B cell (primary cell): ENCODE measurements around the gene NDUFA8. TPM values are rescaled to one million over a fixed set of nuclear protein-coding genes. Genes with fewer than 3 reads are reported as not detected.

Experiments used
- ATAC-seq: fragments of 200-7000 bp; cut with Tn5 transposase; one replicate; pipeline ENCODE4 v1.10.0; 2021; ENCODE audit warnings: low read depth, mild to moderate bottlenecking, moderate number of reproducible peaks, moderate library complexity
- CTCF ChIA-PET: fragments of 350-600 bp; sonication (Branson Sonifier 250); formaldehyde crosslinking; loops from one replicate; lab custom pipeline; 2021; ENCODE audit warnings: antibody characterized with exemption, inconsistent platforms; lab: Charles Lee
- POLR2A ChIA-PET: fragments of 350-600 bp; sonication (Branson Sonifier 250); formaldehyde crosslinking; loops from one replicate; lab custom pipeline; 2021; ENCODE audit warnings: antibody characterized with exemption; lab: Charles Lee
- DNase-seq: peaks from one replicate; pipeline ENCODE4 v3.0.0; 2013
- H2AFZ ChIP-seq: 2 replicates; pipeline ENCODE4 v1.6.1; 2012; ENCODE audit warnings: mild to moderate bottlenecking, low read depth, low read length; ENCODE audit not compliant: insufficient read depth, poor library complexity, severe bottlenecking
- H3K27ac ChIP-seq, 2 donors: 1 replicate in 1 of 2; 2 replicates in 1 of 2; pipeline ENCODE4 v1.5.1; 2012 to 2013; ENCODE audit warnings: low read length in 2 of 2, mild to moderate bottlenecking in 2 of 2, moderate library complexity in 1 of 2
- H3K27me3 ChIP-seq, 4 experiments: fragments of 200-600 bp in 1 of 4; sonication (generic) in 1 of 4; replicated peaks in 1 of 4; 1 replicate in 2 of 4; 2 replicates in 2 of 4; pipeline versions ENCODE4 v1.6.1 to v1.7.0; 2013 to 2016; ENCODE audit warnings: low read length in 3 of 4, mild to moderate bottlenecking in 2 of 4, mixed read lengths in 1 of 4, moderate library complexity in 1 of 4; ENCODE audit not compliant: insufficient read depth in 4 of 4, control insufficient read depth in 3 of 4; ENCODE audit errors: control extremely low read depth in 1 of 4
- H3K36me3 ChIP-seq, 2 experiments: replicated peaks in 1 of 2; 1 replicate in 1 of 2; 2 replicates in 1 of 2; pipeline versions ENCODE4 v1.6.1 to v1.7.1; 2013; ENCODE audit warnings: low read length in 1 of 2; ENCODE audit not compliant: insufficient read depth in 2 of 2, control insufficient read depth in 1 of 2; ENCODE audit errors: control extremely low read depth in 1 of 2, extremely low read depth in 1 of 2
- H3K4me1 ChIP-seq, 2 donors: fragments of 200-600 bp in 1 of 2; sonication (generic) in 1 of 2; 1 replicate in 1 of 2; 2 replicates in 1 of 2; pipeline versions ENCODE4 v1.5.1 to v1.6.1; 2013 to 2017; ENCODE audit warnings: low read length in 2 of 2; ENCODE audit not compliant: control insufficient read depth in 2 of 2, insufficient read depth in 2 of 2
- H3K4me2 ChIP-seq: replicated peaks from 2 replicates; pipeline ENCODE3; 2012; ENCODE audit warnings: mild to moderate bottlenecking, low read depth, low read length; ENCODE audit not compliant: poor library complexity, severe bottlenecking
- H3K4me3 ChIP-seq, 5 experiments: fragments of 200-600 bp in 1 of 5; sonication (generic) in 1 of 5; 1 replicate in 3 of 5; 2 replicates in 2 of 5; pipeline versions ENCODE4 v1.5.1 to v1.7.0; 2011 to 2016; ENCODE audit warnings: low read length in 4 of 5, mild to moderate bottlenecking in 4 of 5, low read depth in 2 of 5, control low read depth in 1 of 5, moderate library complexity in 1 of 5; ENCODE audit not compliant: insufficient read depth in 1 of 5; ENCODE audit errors: control extremely low read depth in 1 of 5, extremely low read depth in 1 of 5
- H3K79me2 ChIP-seq: fragments of 200-600 bp; sonication (generic); one replicate; pipeline ENCODE4 v1.6.0; 2016; ENCODE audit warnings: low read length; ENCODE audit not compliant: control insufficient read depth, insufficient read depth
- H3K9ac ChIP-seq: fragments of 200-600 bp; sonication (generic); 2 replicates; pipeline ENCODE4 v1.6.1; 2017; ENCODE audit warnings: mild to moderate bottlenecking, low read length, moderate library complexity
- H3K9me3 ChIP-seq, 3 donors: one replicate each; pipeline versions ENCODE4 v1.6.1 to v1.7.1; 2013; ENCODE audit warnings: low read length in 2 of 3; ENCODE audit not compliant: control insufficient read depth in 2 of 3, insufficient read depth in 1 of 3; ENCODE audit errors: control extremely low read depth in 1 of 3
- H4K20me1 ChIP-seq: 2 replicates; pipeline ENCODE4 v1.6.0; 2012; ENCODE audit warnings: mild to moderate bottlenecking, low read length; ENCODE audit not compliant: insufficient read depth, control insufficient read depth, poor library complexity, severe bottlenecking
- H3K27ac Mint-ChIP-seq: one replicate; pipeline ENCODE4 v1.8.0; 2021; ENCODE audit warnings: mixed read lengths
- H3K27me3 Mint-ChIP-seq: one replicate; pipeline ENCODE4 v1.8.0; 2021; ENCODE audit warnings: mixed read lengths
- H3K4me1 Mint-ChIP-seq: one replicate; pipeline ENCODE4 v1.8.0; 2021; ENCODE audit warnings: mixed read lengths
- H3K4me3 Mint-ChIP-seq: one replicate; pipeline ENCODE4 v1.8.0; 2021; ENCODE audit warnings: mixed read lengths
- H3K9me3 Mint-ChIP-seq: one replicate; pipeline ENCODE4 v1.8.0; 2022; ENCODE audit warnings: mixed read lengths; ENCODE audit not compliant: insufficient read depth
- CTCF ChIP-seq: fragments of 200-600 bp; IDR thresholded peaks from one replicate; pipeline ENCODE4 v1.8.0; 2022; ENCODE audit warnings: antibody characterized with exemption, mild to moderate bottlenecking
- EZH2 ChIP-seq: IDR thresholded peaks from 2 replicates; pipeline ENCODE4 v1.6.1; 2012; ENCODE audit warnings: borderline replicate concordance, low read depth, mild to moderate bottlenecking, moderate library complexity, low read length; ENCODE audit not compliant: insufficient read depth, poor library complexity, severe bottlenecking
- WGBS: methylation state at CpG from one replicate; pipeline ENCODE4 v1.1.5; 2013; ENCODE audit warnings: missing lambda C conversion rate; ENCODE audit not compliant: insufficient coverage; 5-methylcytosine and 5-hydroxymethylcytosine counted together
- intact Hi-C: fragments of 100-400 bp; cut with micrococcal nuclease; formaldehyde crosslinking; loops from one replicate; pipeline ENCODE4 v1.10.0; 2022
- polyA plus RNA-seq: library from polyadenylated mRNA; depleted of rRNA; stranded (reverse); fragments of >200 nt; gene quantifications from 2 replicates; pipeline ENCODE4 v1.2.3, GENCODE V29; 2012
- total RNA-seq, 2 donors: library from RNA; stranded (reverse); fragments of 120-200 nt in 1 of 2; gene quantifications; 1 replicate in 1 of 2; 2 replicates in 1 of 2; pipeline versions ENCODE4 v1.2.3 to v1.2.4, GENCODE V29; 2013 to 2022

The NDUFA8 gene
- total and polyA plus RNA-seq, 2 donors (not counting 1 experiment from before 2014, with no cell fraction given): 10.6 to 15.7 TPM

- Histone ChIP-seq H3K9ac (no peak overlapping the region), H3K27ac (no peak overlapping the region), H3K4me3 (no peak overlapping the region), H3K79me2 (peaks cover 10% of the 10 kb centered on the region), H3K9me3 (no peaks in the 10 kb centered on the region), H3K4me1 (peaks cover 21 to 27% of the 10 kb centered on the region in 2 donors), H4K20me1 (no peaks in the 10 kb centered on the region), H3K27me3 (peaks cover 0 to 7% (median 3%) of the 10 kb centered on the region in 4 experiments), H3K4me2 (no peak overlapping the region), H3K36me3 (no peaks in the 10 kb centered on the region), H2AFZ (no peak overlapping the region)
- no peaks in the 10 kb centered on the region for H3K9me3 Mint-ChIP-seq
- no peak for TF ChIP-seq EZH2
- TF ChIP-seq CTCF: no peak
- ChIA-PET CTCF (interaction anchor here (0.9 to 5.7 kb wide), 8 partner anchors 8 to 713 kb away, joined by 3 to 159 read pairs (median 16); partner anchors contain the start of genes MRRF and RBM18), POLR2A (no interaction called here)
- peaks cover 27% of the 10 kb centered on the region for H3K4me1 Mint-ChIP-seq
- H3K27me3 Mint-ChIP-seq: peaks cover 12% of the 10 kb centered on the region
- intact Hi-C loops: no loop called here
- no peak for DNase-seq
- no peak for ATAC-seq
- 100% methylated on average over 3 of the region's 4 CpGs for WGBS
- H3K27ac Mint-ChIP-seq: no peak overlapping the region
- no peak overlapping the region for H3K4me3 Mint-ChIP-seq
These were observed 62.8 kb downstream of the NDUFA8 start for GRCh38 chr9:122096620-122097415.
